Upper lobe of left lung (tissue), 4 donors: ENCODE results near the gene CASP12.

ENCODE experiments used
- POLR2A ChIP-seq, 4 donors: fragments of 450-650 bp; IDR thresholded peaks; one replicate each; pipeline ENCODE4 v1.5.1; 2016 to 2017; ENCODE audit warnings: antibody characterized with exemption in 4 of 4, mild to moderate bottlenecking in 2 of 4
- TF ChIP-seq, protein P1 (sequence below), 6 experiments: fragments of 450-650 bp in 4 of 6; fragments of 200-600 bp in 2 of 6; sonication (generic) in 2 of 6; IDR thresholded peaks; one replicate each; pipeline ENCODE4 v1.5.1; 2016 to 2019; ENCODE audit warnings: antibody characterized with exemption in 6 of 6

DNA sequence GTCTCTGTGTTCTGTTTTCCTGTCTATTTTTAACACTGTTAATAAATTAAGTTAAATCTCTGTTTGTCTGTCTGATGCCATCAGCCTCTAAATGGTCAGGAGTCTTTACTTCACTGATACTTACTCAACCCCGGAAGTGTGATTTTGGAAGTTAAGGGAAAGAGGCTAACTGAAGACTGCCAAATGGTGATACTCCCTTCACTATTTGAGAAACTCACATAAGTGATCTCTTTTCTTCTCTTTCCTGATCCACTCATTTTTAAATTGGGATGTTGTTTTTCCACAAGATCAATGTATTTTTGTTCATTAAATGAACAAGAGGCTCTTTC, 389 bp upstream of the CASP12 start:
- TF ChIP-seq, protein P1, sequence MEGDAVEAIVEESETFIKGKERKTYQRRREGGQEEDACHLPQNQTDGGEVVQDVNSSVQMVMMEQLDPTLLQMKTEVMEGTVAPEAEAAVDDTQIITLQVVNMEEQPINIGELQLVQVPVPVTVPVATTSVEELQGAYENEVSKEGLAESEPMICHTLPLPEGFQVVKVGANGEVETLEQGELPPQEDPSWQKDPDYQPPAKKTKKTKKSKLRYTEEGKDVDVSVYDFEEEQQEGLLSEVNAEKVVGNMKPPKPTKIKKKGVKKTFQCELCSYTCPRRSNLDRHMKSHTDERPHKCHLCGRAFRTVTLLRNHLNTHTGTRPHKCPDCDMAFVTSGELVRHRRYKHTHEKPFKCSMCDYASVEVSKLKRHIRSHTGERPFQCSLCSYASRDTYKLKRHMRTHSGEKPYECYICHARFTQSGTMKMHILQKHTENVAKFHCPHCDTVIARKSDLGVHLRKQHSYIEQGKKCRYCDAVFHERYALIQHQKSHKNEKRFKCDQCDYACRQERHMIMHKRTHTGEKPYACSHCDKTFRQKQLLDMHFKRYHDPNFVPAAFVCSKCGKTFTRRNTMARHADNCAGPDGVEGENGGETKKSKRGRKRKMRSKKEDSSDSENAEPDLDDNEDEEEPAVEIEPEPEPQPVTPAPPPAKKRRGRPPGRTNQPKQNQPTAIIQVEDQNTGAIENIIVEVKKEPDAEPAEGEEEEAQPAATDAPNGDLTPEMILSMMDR (IDR thresholded peaks at IDR 0.05), result no peak
- no peak for TF ChIP-seq POLR2A (IDR thresholded peaks at IDR 0.05)
